Activated B cell treated with CpG ODN at 0.5 μM for 24 hours (primary cell): ENCODE measurements around the gene NCBP3. TPM values are rescaled to one million over a fixed set of nuclear protein-coding genes. Genes with fewer than 3 reads are reported as not detected.

Experiments used
- ATAC-seq: fragments of 200-7000 bp; cut with Tn5 transposase; one replicate; pipeline ENCODE4 v1.10.0; 2021; ENCODE audit warnings: low read depth, mild to moderate bottlenecking, moderate library complexity
- CTCF ChIA-PET: fragments of 350-600 bp; sonication (Branson Sonifier 250); formaldehyde crosslinking; loops from one replicate; lab custom pipeline; 2021; ENCODE audit warnings: antibody characterized with exemption; lab: Charles Lee
- POLR2A ChIA-PET: fragments of 350-600 bp; sonication (Branson Sonifier 250); formaldehyde crosslinking; loops from one replicate; lab custom pipeline; 2021; ENCODE audit warnings: antibody characterized with exemption; lab: Charles Lee
- DNase-seq: peaks from one replicate; pipeline ENCODE4 v3.0.0; 2022
- H3K27ac Mint-ChIP-seq: one replicate; pipeline ENCODE4 v1.8.0; 2020; ENCODE audit warnings: mixed read lengths
- H3K27me3 Mint-ChIP-seq: one replicate; pipeline ENCODE4 v1.8.0; 2021; ENCODE audit warnings: mixed read lengths
- H3K36me3 Mint-ChIP-seq: one replicate; pipeline ENCODE4 v1.8.0; 2021; ENCODE audit warnings: low read depth, mixed read lengths
- H3K4me1 Mint-ChIP-seq: one replicate; pipeline ENCODE4 v1.8.0; 2021; ENCODE audit warnings: mixed read lengths
- H3K4me3 Mint-ChIP-seq: one replicate; pipeline ENCODE4 v1.8.0; 2020; ENCODE audit warnings: mild to moderate bottlenecking, mixed read lengths
- H3K9me3 Mint-ChIP-seq: one replicate; pipeline ENCODE4 v1.8.0; 2020; ENCODE audit warnings: mixed read lengths
- intact Hi-C: fragments of 100-400 bp; cut with micrococcal nuclease; formaldehyde crosslinking; loops from one replicate; pipeline ENCODE4 v1.15.1; 2024
- total RNA-seq: library from RNA; stranded (reverse); gene quantifications from 2 replicates; pipeline ENCODE4 v1.2.3, GENCODE V29; 2022
- TF ChIP-seq, protein P1 (sequence below): fragments of 200-600 bp; IDR thresholded peaks from one replicate; pipeline ENCODE4 v1.8.0; 2022; ENCODE audit warnings: antibody characterized with exemption, mild to moderate bottlenecking

NCBP3 gene
- total RNA-seq, 1 donor from 2014 or later, result 49.5 TPM

DNA sequence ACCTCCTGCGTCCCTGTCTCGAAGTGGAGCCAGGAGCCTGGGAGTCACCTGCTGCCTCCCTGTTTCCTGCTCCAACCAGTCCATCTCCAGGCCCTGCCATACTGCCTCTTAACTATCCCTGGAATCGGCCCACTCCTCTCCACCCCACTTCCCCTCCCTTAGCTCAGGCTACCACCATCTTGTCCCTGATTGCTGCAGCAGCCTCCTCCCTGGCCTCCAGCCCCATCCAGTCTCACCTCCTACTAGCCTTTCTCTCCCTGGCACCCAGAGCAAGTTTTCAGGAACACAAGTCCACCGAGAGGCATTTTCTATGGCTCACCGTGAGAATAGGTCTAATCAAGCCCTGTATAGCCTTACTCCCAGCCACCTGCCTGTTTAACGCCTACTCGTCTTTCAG lies 47.7 kb upstream of the NCBP3 start:
- DNase-seq (no peak), ATAC-seq (no peak)
- Mint-ChIP-seq H3K9me3 (no peaks in the 10 kb centered on the region), H3K36me3 (no peaks in the 10 kb centered on the region), H3K4me3 (peak overlapping the region; percentile 81), H3K27ac (peak overlapping the region; percentile 77), H3K4me1 (peaks cover 38% of the 10 kb centered on the region), H3K27me3 (no peaks in the 10 kb centered on the region)
- intact Hi-C loops, result loop anchor here (1.0 kb wide), 4 partner anchors 11 to 70 kb away; partner anchors contain the start of gene NCBP3
- ChIA-PET POLR2A (interaction anchor here (0.5 to 3.2 kb wide), 6 partner anchors 11 to 210 kb away, joined by 3 to 43 read pairs (median 6); partner anchors contain the start of gene P2RX1), CTCF (interaction anchor here (1.0 to 1.9 kb wide), 3 partner anchors 14 to 156 kb away, joined by 3 to 5 read pairs (median 4); partner anchors contain the start of gene P2RX1)
- TF ChIP-seq, protein P1, sequence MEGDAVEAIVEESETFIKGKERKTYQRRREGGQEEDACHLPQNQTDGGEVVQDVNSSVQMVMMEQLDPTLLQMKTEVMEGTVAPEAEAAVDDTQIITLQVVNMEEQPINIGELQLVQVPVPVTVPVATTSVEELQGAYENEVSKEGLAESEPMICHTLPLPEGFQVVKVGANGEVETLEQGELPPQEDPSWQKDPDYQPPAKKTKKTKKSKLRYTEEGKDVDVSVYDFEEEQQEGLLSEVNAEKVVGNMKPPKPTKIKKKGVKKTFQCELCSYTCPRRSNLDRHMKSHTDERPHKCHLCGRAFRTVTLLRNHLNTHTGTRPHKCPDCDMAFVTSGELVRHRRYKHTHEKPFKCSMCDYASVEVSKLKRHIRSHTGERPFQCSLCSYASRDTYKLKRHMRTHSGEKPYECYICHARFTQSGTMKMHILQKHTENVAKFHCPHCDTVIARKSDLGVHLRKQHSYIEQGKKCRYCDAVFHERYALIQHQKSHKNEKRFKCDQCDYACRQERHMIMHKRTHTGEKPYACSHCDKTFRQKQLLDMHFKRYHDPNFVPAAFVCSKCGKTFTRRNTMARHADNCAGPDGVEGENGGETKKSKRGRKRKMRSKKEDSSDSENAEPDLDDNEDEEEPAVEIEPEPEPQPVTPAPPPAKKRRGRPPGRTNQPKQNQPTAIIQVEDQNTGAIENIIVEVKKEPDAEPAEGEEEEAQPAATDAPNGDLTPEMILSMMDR, result no peak

DNA sequence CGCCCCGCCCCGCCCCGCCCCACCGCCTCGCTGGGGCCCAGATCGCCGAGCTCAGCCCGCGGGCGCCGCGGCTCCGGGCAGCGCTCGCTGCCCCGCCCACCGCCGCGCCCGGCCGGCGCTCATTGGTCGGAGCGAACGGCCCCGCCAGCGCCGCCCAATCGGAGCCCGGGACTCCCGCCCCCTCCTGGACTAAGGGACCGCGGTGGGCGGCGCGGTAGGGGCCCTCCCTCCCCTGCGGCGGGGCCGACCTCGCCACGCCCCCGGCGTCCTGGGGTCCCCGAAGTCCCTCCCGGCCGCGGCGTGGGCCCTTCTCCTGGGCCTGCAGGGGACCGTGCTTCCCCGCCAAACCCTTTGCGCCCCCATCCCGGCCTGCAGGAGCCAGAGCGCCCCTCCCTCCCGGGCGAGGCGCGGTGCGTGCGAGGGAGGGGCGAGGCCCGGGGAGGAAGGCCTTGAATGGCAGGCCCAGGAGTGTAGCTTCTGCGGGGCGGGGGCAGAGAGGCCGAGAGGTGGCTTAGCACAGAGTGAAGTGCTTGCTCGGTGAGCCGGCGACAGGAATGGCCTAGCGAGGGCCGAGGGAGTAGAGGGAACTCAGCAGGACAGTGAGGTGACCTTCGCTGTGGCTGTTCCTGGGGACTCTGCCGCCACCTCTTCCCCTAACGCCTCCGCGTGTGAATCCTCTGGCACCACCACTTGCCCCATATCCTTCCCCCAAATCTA lies 47.1 kb upstream of the NCBP3 start, which contains the start of gene CAMKK1:
TSS of gene CAMKK1 (minus strand) at position 51 of the 717 bp plus-strand sequence. CDS start 7,366 bp downstream, outside the sequence.
- H3K9me3 Mint-ChIP-seq, result no peaks in the 10 kb centered on the region
- intact Hi-C loops, result loop anchor here (1.0 kb wide), 4 partner anchors 11 to 70 kb away; partner anchors contain the start of gene NCBP3
- no peaks in the 10 kb centered on the region for H3K36me3 Mint-ChIP-seq
- H3K4me1 Mint-ChIP-seq, result peaks cover 38% of the 10 kb centered on the region
- ATAC-seq (peak; percentile 88), DNase-seq (peak; percentile 93)
- peak within 1 kb of the TSS; percentile 81 for H3K4me3 Mint-ChIP-seq
- POLR2A ChIA-PET, result interaction anchor here (1.2 to 3.2 kb wide), 6 partner anchors 11 to 70 kb away, joined by 3 to 43 read pairs (median 6); partner anchors contain the start of genes NCBP3 and P2RX1
- H3K27ac Mint-ChIP-seq, result peak within 1 kb of the TSS; percentile 77
- H3K27me3 Mint-ChIP-seq, result no peaks in the 10 kb centered on the region
- CTCF ChIA-PET, result interaction anchor here (1.0 to 1.9 kb wide), 3 partner anchors 14 to 155 kb away, joined by 3 to 5 read pairs (median 4); partner anchors contain the start of gene P2RX1
- TF ChIP-seq, protein P1, result no peak

DNA sequence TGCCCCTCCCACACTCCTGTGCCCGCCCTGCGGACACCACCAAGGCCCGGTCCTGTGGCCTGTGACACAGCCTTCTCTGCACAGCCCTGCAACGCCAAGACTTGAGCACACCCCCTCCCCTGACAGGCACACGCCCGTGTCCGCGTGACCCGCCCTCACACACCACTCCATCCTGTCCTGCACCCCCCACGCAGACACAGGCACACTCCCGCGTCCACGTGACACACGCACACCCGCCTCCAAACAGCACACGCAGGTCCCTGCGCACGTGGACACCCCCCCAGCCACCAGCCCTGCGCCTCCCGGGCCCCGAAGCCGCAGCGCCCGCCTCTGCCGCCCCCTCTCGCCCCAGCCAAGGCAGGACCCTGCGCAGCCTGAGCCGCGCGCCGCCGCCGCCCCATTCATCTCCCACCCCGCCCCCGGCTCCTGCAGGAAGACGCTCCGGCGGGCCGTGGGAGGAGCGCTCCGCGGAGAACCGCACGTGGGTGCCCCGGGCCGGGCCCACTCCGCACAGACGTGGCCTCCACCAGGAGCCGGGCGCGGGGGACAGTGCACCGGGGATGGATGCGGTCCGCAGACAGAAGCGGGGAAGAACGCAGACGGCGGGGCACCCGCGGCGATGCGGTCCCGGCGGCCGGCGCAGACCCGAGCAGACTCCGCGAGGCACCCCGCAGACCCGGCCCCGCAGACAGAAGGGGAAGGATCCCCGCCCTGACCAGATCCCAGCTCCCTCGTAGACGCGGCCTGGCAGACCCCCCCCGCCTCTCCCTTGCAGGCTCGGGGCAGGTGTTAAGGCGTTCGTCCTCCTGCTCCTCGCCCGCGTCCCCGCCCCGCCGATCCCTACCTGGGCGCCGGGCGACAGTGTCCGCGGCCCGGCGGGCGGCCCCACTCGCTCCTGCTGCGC lies 46.3 kb upstream of the NCBP3 start:
- Mint-ChIP-seq H3K4me3 (peak overlapping the region; percentile 75), H3K4me1 (peaks cover 43% of the 10 kb centered on the region), H3K27ac (peak overlapping the region; percentile 42), H3K9me3 (no peaks in the 10 kb centered on the region), H3K27me3 (no peaks in the 10 kb centered on the region), H3K36me3 (no peaks in the 10 kb centered on the region)
- intact Hi-C loops, result no loop called here
- DNase-seq (peak; percentile 55), ATAC-seq (peak; percentile 15)
- ChIA-PET CTCF (interaction anchor here (1.4 to 2.8 kb wide), 2 partner anchors 24 to 46 kb away, joined by 4 to 7 read pairs; partner anchors contain the start of genes NCBP3 and P2RX1), POLR2A (interaction anchor here (0.6 to 3.2 kb wide), 7 partner anchors 12 to 72 kb away, joined by 3 to 43 read pairs (median 7); partner anchors contain the start of genes ATP2A3, NCBP3 and P2RX1)
- TF ChIP-seq, protein P1, result no peak

DNA sequence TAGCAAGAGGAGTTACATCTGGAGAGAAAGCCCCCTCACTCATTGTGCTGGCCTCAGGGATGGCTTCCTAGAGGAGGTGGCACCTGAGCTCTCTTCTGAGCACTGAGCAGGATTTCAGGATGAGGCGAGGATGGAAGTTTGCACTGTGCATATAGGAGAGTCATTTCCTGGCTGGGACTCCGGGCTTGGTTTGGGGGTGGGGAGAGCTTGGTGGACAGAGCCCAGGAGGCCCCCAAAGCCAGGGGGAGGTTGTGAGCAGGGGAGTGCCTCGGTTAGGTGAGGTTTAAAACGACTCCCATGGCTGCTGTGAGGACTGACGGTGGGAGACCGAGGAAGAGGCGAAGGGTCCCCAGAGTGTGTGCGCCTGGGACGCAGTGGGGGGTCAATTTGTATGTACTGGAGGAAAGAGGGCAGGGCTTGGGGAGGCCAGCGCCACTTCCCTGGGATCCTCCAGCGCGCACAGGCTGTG lies 45.6 kb upstream of the NCBP3 start:
- H3K4me1 Mint-ChIP-seq, result peaks cover 50% of the 10 kb centered on the region
- DNase-seq (no peak), ATAC-seq (no peak)
- intact Hi-C loops, result no loop called here
- no peaks in the 10 kb centered on the region for H3K36me3 Mint-ChIP-seq
- H3K27ac Mint-ChIP-seq, result no peak overlapping the region
- peak overlapping the region; percentile 75 for H3K4me3 Mint-ChIP-seq
- ChIA-PET POLR2A (interaction anchor here (2.7 kb wide), 1 partner anchor 23 kb away, joined by 13 read pairs; no protein-coding TSS in a partner anchor), CTCF (interaction anchor here (2.0 to 2.8 kb wide), 2 partner anchors 28 to 45 kb away, joined by 4 to 7 read pairs; partner anchors contain the start of gene NCBP3)
- H3K27me3 Mint-ChIP-seq, result no peaks in the 10 kb centered on the region
- no peaks in the 10 kb centered on the region for H3K9me3 Mint-ChIP-seq
- TF ChIP-seq, protein P1, result no peak
